CD14-positive monocyte (primary cell): ENCODE results near the gene RABAC1. TPM values are rescaled to one million over a fixed set of nuclear protein-coding genes. Genes with fewer than 3 reads are reported as not detected.

Source experiments
- DNase-seq, 3 donors: peaks; one replicate each; pipeline ENCODE4 v3.0.0-alpha.2; 2011 to 2022
- H2AFZ ChIP-seq: 2 replicates; pipeline ENCODE4 v1.6.0; 2012; ENCODE audit warnings: mild to moderate bottlenecking, low read depth, low read length, inconsistent platforms; ENCODE audit not compliant: insufficient read depth, poor library complexity, severe bottlenecking
- H3K27ac ChIP-seq, 2 donors: 1 replicate in 1 of 2; 2 replicates in 1 of 2; pipeline ENCODE4 v1.5.1; 2012 to 2013; ENCODE audit warnings: low read length in 2 of 2, control low read depth in 1 of 2, inconsistent platforms in 1 of 2, low read depth in 1 of 2, mild to moderate bottlenecking in 1 of 2
- H3K27me3 ChIP-seq, 2 donors: one replicate each; pipeline versions ENCODE4 v1.6.0 to v1.6.1; 2011 to 2013; ENCODE audit warnings: low read length in 2 of 2; ENCODE audit not compliant: control insufficient read depth in 2 of 2, insufficient read depth in 2 of 2
- H3K36me3 ChIP-seq, 2 donors: replicated peaks in 1 of 2; 1 replicate in 1 of 2; 2 replicates in 1 of 2; pipeline versions ENCODE4 v1.5.1 to v1.6.1; 2012 to 2013; ENCODE audit warnings: low read length in 2 of 2, control low read depth in 1 of 2, inconsistent platforms in 1 of 2, mild to moderate bottlenecking in 1 of 2; ENCODE audit not compliant: insufficient read depth in 2 of 2, control insufficient read depth in 1 of 2
- H3K4me1 ChIP-seq, 2 donors: 1 replicate in 1 of 2; 2 replicates in 1 of 2; pipeline versions ENCODE4 v1.5.1 to v1.6.1; 2012 to 2013; ENCODE audit warnings: low read length in 2 of 2, control low read depth in 1 of 2, inconsistent platforms in 1 of 2, mild to moderate bottlenecking in 1 of 2, moderate library complexity in 1 of 2; ENCODE audit not compliant: insufficient read depth in 2 of 2, control insufficient read depth in 1 of 2
- H3K4me2 ChIP-seq: replicated peaks from 2 replicates; pipeline ENCODE3; 2012; ENCODE audit warnings: low read length, moderate library complexity, mild to moderate bottlenecking; ENCODE audit not compliant: poor library complexity, severe bottlenecking; ENCODE audit errors: extremely low read depth
- H3K4me3 ChIP-seq, 3 experiments: fragments of 200-600 bp in 1 of 3; sonication (generic) in 1 of 3; replicated peaks in 1 of 3; 1 replicate in 2 of 3; 2 replicates in 1 of 3; pipeline ENCODE4 v1.5.1; 2011 to 2013; ENCODE audit warnings: low read length in 3 of 3, mild to moderate bottlenecking in 3 of 3, control low read depth in 2 of 3, low read depth in 2 of 3, inconsistent platforms in 1 of 3, moderate library complexity in 1 of 3
- H3K79me2 ChIP-seq: 2 replicates; pipeline ENCODE4 v1.6.0; 2012; ENCODE audit warnings: mild to moderate bottlenecking, control low read depth, inconsistent platforms, low read length, moderate library complexity; ENCODE audit not compliant: insufficient read depth
- H3K9ac ChIP-seq: 2 replicates; pipeline ENCODE4 v1.6.0; 2017; ENCODE audit warnings: low read length, mild to moderate bottlenecking; ENCODE audit not compliant: insufficient read depth, poor library complexity, severe bottlenecking
- H3K9me3 ChIP-seq, 2 donors: replicated peaks in 1 of 2; 1 replicate in 1 of 2; 2 replicates in 1 of 2; pipeline versions ENCODE4 v1.5.1 to v1.6.1; 2012 to 2013; ENCODE audit warnings: low read length in 2 of 2, control low read depth in 1 of 2; ENCODE audit not compliant: control insufficient read depth in 1 of 2, insufficient read depth in 1 of 2
- H4K20me1 ChIP-seq: 2 replicates; pipeline ENCODE4 v1.6.0; 2012; ENCODE audit warnings: mild to moderate bottlenecking, low read length, control low read depth, moderate library complexity; ENCODE audit not compliant: insufficient read depth
- H3K27ac Mint-ChIP-seq, 7 donors: one replicate each; pipeline ENCODE4 v1.8.0; 2020; ENCODE audit warnings: mild to moderate bottlenecking in 7 of 7, mixed read lengths in 7 of 7, moderate library complexity in 6 of 7, inconsistent platforms in 2 of 7
- H3K27me3 Mint-ChIP-seq, 3 donors: one replicate each; pipeline ENCODE4 v1.8.0; 2021 to 2022; ENCODE audit warnings: low read depth in 3 of 3, mild to moderate bottlenecking in 3 of 3, mixed read lengths in 3 of 3, moderate library complexity in 3 of 3, inconsistent platforms in 1 of 3
- H3K36me3 Mint-ChIP-seq, 2 donors: one replicate each; pipeline ENCODE4 v1.8.0; 2020; ENCODE audit warnings: mixed read lengths in 2 of 2, inconsistent platforms in 1 of 2, mild to moderate bottlenecking in 1 of 2
- H3K4me1 Mint-ChIP-seq: one replicate; pipeline ENCODE4 v1.8.0; 2020; ENCODE audit warnings: mild to moderate bottlenecking, mixed read lengths
- H3K4me3 Mint-ChIP-seq, 2 donors: one replicate each; pipeline ENCODE4 v1.8.0; 2020; ENCODE audit warnings: mild to moderate bottlenecking in 2 of 2, mixed read lengths in 2 of 2, moderate library complexity in 1 of 2
- H3K9me3 Mint-ChIP-seq, 7 donors: one replicate each; pipeline ENCODE4 v1.8.0; 2020 to 2022; ENCODE audit warnings: mixed read lengths in 7 of 7, mild to moderate bottlenecking in 6 of 7, moderate library complexity in 6 of 7, inconsistent platforms in 2 of 7
- CTCF ChIP-seq: fragments of 200-600 bp; IDR thresholded peaks from one replicate; pipeline ENCODE4 v1.8.0; 2022; ENCODE audit warnings: antibody characterized with exemption, mild to moderate bottlenecking
- WGBS: methylation state at CpG from one replicate; pipeline ENCODE4 v1.1.5; 2013; ENCODE audit warnings: missing lambda C conversion rate; ENCODE audit not compliant: insufficient coverage; 5-methylcytosine and 5-hydroxymethylcytosine counted together
- intact Hi-C, 2 donors: fragments of 100-400 bp; cut with micrococcal nuclease; formaldehyde crosslinking; loops; one replicate each; pipeline versions ENCODE4 v1.15.0 to v1.15.1; 2023
- polyA plus RNA-seq, 3 donors: library from polyadenylated mRNA; depleted of rRNA in 1 of 3; unstranded in 2 of 3; stranded (reverse) in 1 of 3; fragments of 300-500 nt in 2 of 3; fragments of >200 nt in 1 of 3; fragmentation: Illumina TruSeq in 2 of 3; gene quantifications; 1 replicate in 2 of 3; 2 replicates in 1 of 3; pipeline ENCODE4 v1.2.3, GENCODE V29; 2012 to 2021

Gene RABAC1
- polyA plus RNA-seq, 3 donors = 126 to 234 (median 202) TPM

- Histone ChIP-seq H3K9ac (no peak overlapping the region), H3K27ac (no peak overlapping the region), H3K4me1 (peaks cover 4 to 15% of the 10 kb centered on the region in 2 donors), H4K20me1 (no peaks in the 10 kb centered on the region), H3K4me2 (no peak overlapping the region), H2AFZ (no peak overlapping the region), H3K9me3 (peaks cover 0 to 24% of the 10 kb centered on the region in 2 donors), H3K4me3 (no peak overlapping the region), H3K36me3 (no peaks in the 10 kb centered on the region), H3K79me2 (no peaks in the 10 kb centered on the region), H3K27me3 (peaks cover 23 to 64% of the 10 kb centered on the region in 2 donors)
- TF ChIP-seq CTCF = no peak
- intact Hi-C loops = loop anchor here in 1 of 2 donors (5.0 kb wide), 1 partner anchor 51 kb away; the partner anchor contains the start of gene ARHGEF1
- WGBS = 91% methylated on average over 27 of the region's 29 CpGs
- peaks cover 0 to 16% (median 2%) of the 10 kb centered on the region in 7 donors for H3K9me3 Mint-ChIP-seq
- no peak for DNase-seq
- peak overlapping the region in 1 of 2 donors; percentile 62 for H3K4me3 Mint-ChIP-seq
- peaks cover 0 to 8% of the 10 kb centered on the region in 2 donors for H3K36me3 Mint-ChIP-seq
- no peak overlapping the region for H3K27ac Mint-ChIP-seq
- H3K4me1 Mint-ChIP-seq = peaks cover 22% of the 10 kb centered on the region
- H3K27me3 Mint-ChIP-seq = peaks cover 17 to 75% (median 63%) of the 10 kb centered on the region in 3 donors
Measured at GRCh38 chr19:41932720-41933332, 26.3 kb downstream of the RABAC1 start.

GRCh38 chr19:41932259-41932719 lies 26.8 kb downstream of the RABAC1 start:
- WGBS = 69% methylated on average over 4 of the region's 11 CpGs
- Histone ChIP-seq H3K4me2 (no peak overlapping the region), H3K9ac (no peak overlapping the region), H3K27ac (no peak overlapping the region), H3K4me1 (peaks cover 4 to 15% of the 10 kb centered on the region in 2 donors), H4K20me1 (no peaks in the 10 kb centered on the region), H3K27me3 (peaks cover 27 to 65% of the 10 kb centered on the region in 2 donors), H3K79me2 (no peaks in the 10 kb centered on the region), H2AFZ (no peak overlapping the region), H3K4me3 (no peak overlapping the region), H3K9me3 (peaks cover 0 to 24% of the 10 kb centered on the region in 2 donors), H3K36me3 (no peaks in the 10 kb centered on the region)
- TF ChIP-seq CTCF = no peak
- H3K9me3 Mint-ChIP-seq = peaks cover 0 to 16% (median 2%) of the 10 kb centered on the region in 7 donors
- intact Hi-C loops = loop anchor here in 1 of 2 donors (5.0 kb wide), 1 partner anchor 50 kb away; the partner anchor contains the start of gene ARHGEF1
- no peak overlapping the region for H3K4me3 Mint-ChIP-seq
- H3K27me3 Mint-ChIP-seq = peaks cover 12 to 71% (median 60%) of the 10 kb centered on the region in 3 donors
- peaks cover 22% of the 10 kb centered on the region for H3K4me1 Mint-ChIP-seq
- no peak overlapping the region for H3K27ac Mint-ChIP-seq
- H3K36me3 Mint-ChIP-seq = peaks cover 0 to 8% of the 10 kb centered on the region in 2 donors
- DNase-seq = no peak
